ENCODE data around the gene TOP2A. TPM values are rescaled to one million over a fixed set of nuclear protein-coding genes. Genes with fewer than 3 reads are reported as not detected.

TOP2A gene
- total RNA-seq, 1 donor, result 14.5 TPM

GRCh38 chr17:40352237-40352778 is 65.4 kb downstream of the TOP2A start:
- no peak for TF ChIP-seq CTCF (IDR thresholded peaks at IDR 0.05; ENCODE audit: extremely low read depth, low read depth, low read length)
- H4K20me1 ChIP-seq (ENCODE audit: insufficient read depth, low read length), result peaks cover 59% of the 10 kb centered on the region
- H3K79me2 ChIP-seq (ENCODE audit: insufficient read depth, low read length), result peaks cover 49% of the 10 kb centered on the region
- H3K9me3 ChIP-seq (ENCODE audit: low read depth, low read length), result no peaks in the 10 kb centered on the region
- H2AFZ ChIP-seq (ENCODE audit: low read length), result no peak overlapping the region
- no peak overlapping the region for H3K4me3 ChIP-seq (ENCODE audit: insufficient read depth, low read length)
- no peaks in the 10 kb centered on the region for H3K27me3 ChIP-seq (ENCODE audit: insufficient read depth, low read length)
- H3K4me1 ChIP-seq (ENCODE audit: insufficient read depth, low read length), result peaks cover 22% of the 10 kb centered on the region
- peaks cover 40% of the 10 kb centered on the region for H3K36me3 ChIP-seq (ENCODE audit: insufficient read depth, low read length)
- H3K4me2 ChIP-seq (ENCODE audit: insufficient read depth, low read length), result no peak overlapping the region
- H3K27ac ChIP-seq (ENCODE audit: low read depth, low read length), result peak overlapping the region; percentile 28
- DNase-seq (ENCODE audit: insufficient read length, low spot score, missing footprints), result peak; percentile 50

- no peak overlapping the region for H3K27ac ChIP-seq (ENCODE audit: low read depth, low read length)
- no peak overlapping the region for H3K4me3 ChIP-seq (ENCODE audit: insufficient read depth, low read length)
- peaks cover 56% of the 10 kb centered on the region for H3K79me2 ChIP-seq (ENCODE audit: insufficient read depth, low read length)
- peaks cover 28% of the 10 kb centered on the region for H3K4me1 ChIP-seq (ENCODE audit: insufficient read depth, low read length)
- no peak overlapping the region for H2AFZ ChIP-seq (ENCODE audit: low read length)
- no peak overlapping the region for H3K4me2 ChIP-seq (ENCODE audit: insufficient read depth, low read length)
- peaks cover 66% of the 10 kb centered on the region for H4K20me1 ChIP-seq (ENCODE audit: insufficient read depth, low read length)
- H3K9me3 ChIP-seq (ENCODE audit: low read depth, low read length), result no peaks in the 10 kb centered on the region
- peaks cover 40% of the 10 kb centered on the region for H3K36me3 ChIP-seq (ENCODE audit: insufficient read depth, low read length)
- TF ChIP-seq CTCF (IDR thresholded peaks at IDR 0.05; ENCODE audit: extremely low read depth, low read depth, low read length), result no peak
- DNase-seq (ENCODE audit: insufficient read length, low spot score, missing footprints), result peak; percentile 70
- H3K27me3 ChIP-seq (ENCODE audit: insufficient read depth, low read length), result no peaks in the 10 kb centered on the region
Observed at GRCh38 chr17:40351359-40352236, 66.1 kb downstream of the TOP2A start.

GRCh38 chr17:40350689-40351358 is 66.9 kb downstream of the TOP2A start:
- Histone ChIP-seq H3K4me1 (ENCODE audit: insufficient read depth, low read length) (peaks cover 32% of the 10 kb centered on the region), H3K9me3 (ENCODE audit: low read depth, low read length) (no peaks in the 10 kb centered on the region), H3K79me2 (ENCODE audit: insufficient read depth, low read length) (peaks cover 64% of the 10 kb centered on the region), H3K4me2 (ENCODE audit: insufficient read depth, low read length) (no peak overlapping the region), H2AFZ (ENCODE audit: low read length) (no peak overlapping the region), H3K27me3 (ENCODE audit: insufficient read depth, low read length) (no peaks in the 10 kb centered on the region), H3K4me3 (ENCODE audit: insufficient read depth, low read length) (no peak overlapping the region), H3K27ac (ENCODE audit: low read depth, low read length) (peak overlapping the region; percentile 54), H4K20me1 (ENCODE audit: insufficient read depth, low read length) (peaks cover 72% of the 10 kb centered on the region), H3K36me3 (ENCODE audit: insufficient read depth, low read length) (peaks cover 40% of the 10 kb centered on the region)
- no peak for TF ChIP-seq CTCF (IDR thresholded peaks at IDR 0.05; ENCODE audit: extremely low read depth, low read depth, low read length)
- peak; percentile 44 for DNase-seq (ENCODE audit: insufficient read length, low spot score, missing footprints)

All from osteoblast (primary cell).